22Rv1 (cell line): ENCODE data around the gene CDKN2D.

Source experiments
- H3K27ac ChIP-seq: fragments of 450-650 bp; 2 replicates; pipeline ENCODE4 v1.5.1; 2017
- CTCF ChIP-seq: fragments of 450-650 bp; IDR thresholded peaks from 2 replicates; pipeline ENCODE4 v1.5.1; 2017; ENCODE audit warnings: mild to moderate bottlenecking
- ZFX ChIP-seq: fragments of 450-650 bp; IDR thresholded peaks from 2 replicates; pipeline ENCODE4 v1.6.1; 2017; ENCODE audit warnings: antibody characterized with exemption, borderline replicate concordance

The CDKN2D gene

GRCh38 chr19:10523135-10523636 is 45.6 kb downstream of the CDKN2D start:
- no peak for TF ChIP-seq ZFX
- TF ChIP-seq CTCF = no peak
- H3K27ac ChIP-seq = no peak overlapping the region

- no peak overlapping the region for H3K27ac ChIP-seq
- TF ChIP-seq CTCF (no peak), ZFX (no peak)
These were observed 47.2 kb downstream of the CDKN2D start for GRCh38 chr19:10521461-10522171.

DNA sequence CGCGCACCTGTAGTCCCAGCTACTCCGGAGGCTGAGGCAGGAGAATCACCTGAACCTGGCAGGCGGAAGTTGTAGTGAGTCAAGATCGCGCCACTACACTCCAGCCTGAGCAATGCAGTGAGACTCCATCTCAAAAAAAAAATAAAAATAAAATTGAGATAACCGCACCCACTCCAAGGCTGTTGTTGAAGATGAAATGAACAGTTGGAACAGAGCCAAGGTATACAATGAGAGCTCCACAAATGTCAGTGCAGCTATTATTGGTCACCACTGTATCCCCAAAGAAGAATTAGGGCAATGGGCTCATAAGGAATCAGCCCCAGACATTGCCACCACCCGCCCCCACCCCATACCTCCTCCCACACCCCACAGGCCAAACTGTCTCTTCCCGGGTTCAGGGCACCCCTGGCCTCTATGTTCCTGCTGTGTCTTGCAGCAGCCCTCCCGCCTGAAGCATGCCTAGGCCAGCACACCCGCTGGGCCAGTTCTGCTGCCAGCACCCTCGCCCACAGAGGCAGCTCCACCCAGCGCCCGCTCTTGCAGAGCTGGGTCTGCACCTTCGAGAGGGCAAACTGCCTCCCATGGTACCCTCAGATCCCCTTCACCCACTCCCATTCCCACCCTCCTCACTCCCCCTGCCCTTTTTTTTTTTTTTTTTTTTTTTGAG is 48.0 kb downstream of the CDKN2D start:
- H3K27ac ChIP-seq = no peak overlapping the region
- TF ChIP-seq CTCF = no peak
- no peak for TF ChIP-seq ZFX

DNA sequence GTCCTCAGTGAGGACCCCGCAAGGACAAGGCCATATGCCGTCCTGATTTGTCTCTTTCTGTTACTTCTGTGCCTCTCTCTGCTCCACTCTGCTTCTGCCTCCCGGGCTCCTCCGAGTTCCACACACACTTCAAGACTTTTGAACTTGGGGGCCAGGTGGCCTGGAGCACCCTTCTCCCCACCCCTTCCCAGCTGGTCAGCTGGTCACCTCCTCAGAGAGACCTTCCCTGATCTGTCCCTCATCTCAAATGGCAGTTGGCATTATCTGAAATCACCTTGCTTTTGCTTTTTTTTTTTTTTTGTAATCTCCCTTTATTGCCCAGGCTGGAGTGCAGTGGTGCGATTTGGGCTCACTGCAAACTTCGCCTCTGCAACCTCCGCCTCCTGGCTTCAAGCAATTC is 49.4 kb downstream of the CDKN2D start:
- no peak for TF ChIP-seq ZFX
- TF ChIP-seq CTCF = no peak
- H3K27ac ChIP-seq = no peak overlapping the region

DNA sequence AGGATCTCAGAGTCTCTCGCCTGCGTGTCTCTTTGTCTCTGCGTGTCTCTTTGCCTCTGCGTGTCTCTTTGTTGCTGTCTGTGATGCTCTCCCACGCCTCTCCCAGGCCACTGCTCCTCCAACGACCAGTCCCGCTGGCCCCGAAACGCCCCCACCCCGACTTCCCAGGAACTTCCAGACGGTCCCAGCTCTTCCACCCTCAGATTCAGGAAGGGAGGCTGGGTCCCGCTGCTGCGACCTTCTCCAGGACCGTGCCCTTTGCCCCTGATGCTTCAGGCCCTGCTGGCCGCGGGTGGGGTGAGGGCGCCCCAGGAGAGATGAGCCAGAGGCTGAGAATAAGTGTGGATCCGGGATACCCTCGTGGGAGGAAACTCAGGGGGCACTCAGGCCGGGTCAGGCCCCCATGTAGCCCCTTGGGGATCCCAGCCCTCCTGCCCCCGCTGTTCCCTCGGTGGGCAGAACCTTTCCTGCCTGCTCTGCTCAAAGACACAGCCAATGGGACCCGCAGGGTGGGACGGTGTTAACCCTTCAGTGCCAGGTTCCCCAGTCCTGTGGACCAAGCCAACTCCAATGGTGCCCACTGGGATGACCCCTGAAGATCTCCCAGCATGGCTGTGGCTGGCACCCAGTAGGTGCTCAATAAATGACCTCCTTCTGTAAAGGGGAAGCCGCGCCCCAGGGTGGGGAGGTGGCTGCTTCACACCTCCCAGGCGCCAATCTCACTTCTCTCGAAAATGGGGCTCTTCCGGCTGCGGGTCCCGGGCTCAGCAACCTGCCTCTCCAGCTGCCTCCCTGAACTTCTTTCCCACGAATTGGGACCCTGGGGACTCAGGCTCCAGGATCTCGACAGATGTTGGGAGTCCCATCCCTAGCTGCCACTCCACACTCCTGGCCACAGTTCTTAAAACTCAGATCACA is 50.1 kb downstream of the CDKN2D start:
- no peak for TF ChIP-seq CTCF
- TF ChIP-seq ZFX = no peak
- peak overlapping the region; percentile 26; the same call in 1 of the 2 replicates for H3K27ac ChIP-seq

DNA sequence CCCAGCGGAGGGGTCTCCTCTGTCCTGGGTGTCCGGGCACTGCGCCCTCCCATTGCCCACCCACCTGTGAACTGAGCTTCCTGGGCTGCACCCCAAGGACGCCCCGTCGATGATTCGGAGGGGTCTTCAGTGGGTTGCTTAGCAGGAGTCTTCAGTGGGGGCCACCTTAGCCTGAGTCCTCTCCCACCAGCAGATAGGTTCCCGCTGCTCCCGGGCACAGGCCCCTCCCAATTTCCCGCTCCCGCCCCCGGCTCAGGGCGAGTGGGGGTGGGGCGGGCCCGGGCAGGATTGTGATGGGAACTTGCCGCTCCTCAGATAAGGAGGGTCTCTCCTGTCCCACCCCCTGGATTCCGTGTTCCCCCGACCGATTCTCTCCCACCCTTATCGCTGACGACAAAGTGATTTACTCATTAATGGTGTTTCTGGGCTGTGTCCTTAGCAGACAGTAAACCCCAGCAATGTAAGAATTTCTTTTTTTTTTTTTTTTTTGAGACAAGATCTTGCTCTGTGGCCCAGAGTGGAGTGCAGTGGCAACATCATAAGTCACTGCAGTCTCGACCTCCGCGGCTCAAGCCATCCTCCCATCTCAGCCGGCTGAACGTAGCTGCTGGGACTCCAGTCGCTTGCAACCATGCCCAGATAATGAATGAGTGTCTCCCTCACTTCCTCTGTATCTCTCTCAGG is 50.9 kb downstream of the CDKN2D start:
- peak overlapping the region; percentile 26; the same call in 1 of the 2 replicates for H3K27ac ChIP-seq
- TF ChIP-seq ZFX (no peak), CTCF (no peak)
